Keratinocyte (primary cell): ENCODE measurements around the gene ACTN1. TPM values are rescaled to one million over a fixed set of nuclear protein-coding genes. Genes with fewer than 3 reads are reported as not detected.

Source experiments
- DNase-seq: peaks from one replicate; pipeline ENCODE4 v3.0.0-alpha.2; 2011; ENCODE audit warnings: low read depth, missing footprints, low spot score
- FAIRE-seq: peaks from 2 replicates; lab custom pipeline; 2011; peaks lifted over from hg19 to GRCh38; lab: Jason Lieb, UNC
- H2AFZ ChIP-seq: 2 replicates; pipeline ENCODE4 v1.6.0; 2012; ENCODE audit warnings: low read length, control low read depth, inconsistent platforms; ENCODE audit not compliant: control insufficient read depth
- H3K27ac ChIP-seq: 2 replicates; pipeline ENCODE4 v1.5.1; 2011; ENCODE audit warnings: low read length; ENCODE audit not compliant: control insufficient read depth, insufficient read depth
- H3K27me3 ChIP-seq: 3 replicates; pipeline ENCODE4 v1.6.0; 2011; ENCODE audit warnings: low read length; ENCODE audit not compliant: control insufficient read depth, insufficient read depth; ENCODE audit errors: extremely low read depth
- H3K36me3 ChIP-seq, 2 experiments: 2 replicates in 1 of 2; 3 replicates in 1 of 2; pipeline ENCODE4 v1.5.1; 2011; ENCODE audit warnings: low read length in 2 of 2, mild to moderate bottlenecking in 1 of 2; ENCODE audit not compliant: control insufficient read depth in 2 of 2, insufficient read depth in 2 of 2; ENCODE audit errors: extremely low read depth in 1 of 2
- H3K4me1 ChIP-seq: 3 replicates; pipeline ENCODE4 v1.5.1; 2011; ENCODE audit warnings: low read length; ENCODE audit not compliant: control insufficient read depth, insufficient read depth; ENCODE audit errors: extremely low read depth
- H3K4me2 ChIP-seq: 3 replicates; pipeline ENCODE4 v1.6.0; 2011; ENCODE audit warnings: low read depth, low read length; ENCODE audit not compliant: control insufficient read depth, insufficient read depth; ENCODE audit errors: extremely low read depth
- H3K4me3 ChIP-seq, 3 experiments: fragments of 200-600 bp in 1 of 3; sonication (generic) in 1 of 3; 2 replicates in 2 of 3; 3 replicates in 1 of 3; pipeline ENCODE4 v1.5.1; 2011 to 2016; ENCODE audit warnings: low read length in 3 of 3, mild to moderate bottlenecking in 3 of 3, control low read depth in 2 of 3, inconsistent platforms in 1 of 3, low read depth in 1 of 3, mixed read lengths in 1 of 3, mixed run types in 1 of 3, moderate library complexity in 1 of 3; ENCODE audit not compliant: control insufficient read depth in 2 of 3, insufficient read depth in 2 of 3; ENCODE audit errors: extremely low read depth in 1 of 3
- H3K79me2 ChIP-seq: 2 replicates; pipeline ENCODE4 v1.6.0; 2012; ENCODE audit warnings: low read length; ENCODE audit not compliant: control insufficient read depth, insufficient read depth
- H3K9ac ChIP-seq: 3 replicates; pipeline ENCODE4 v1.6.0; 2011; ENCODE audit warnings: low read length; ENCODE audit not compliant: control insufficient read depth, insufficient read depth; ENCODE audit errors: extremely low read depth
- H3K9me1 ChIP-seq: 3 replicates; pipeline ENCODE4 v1.6.0; 2011; ENCODE audit warnings: low read length; ENCODE audit not compliant: control insufficient read depth, insufficient read depth; ENCODE audit errors: extremely low read depth
- H3K9me3 ChIP-seq: 2 replicates; pipeline ENCODE4 v1.5.1; 2012; ENCODE audit warnings: low read depth, low read length; ENCODE audit not compliant: control insufficient read depth
- H4K20me1 ChIP-seq: 3 replicates; pipeline ENCODE4 v1.6.0; 2011; ENCODE audit warnings: low read length; ENCODE audit not compliant: control insufficient read depth, insufficient read depth; ENCODE audit errors: extremely low read depth
- CTCF ChIP-seq, 3 experiments: IDR thresholded peaks in 1 of 3; conservative IDR thresholded peaks in 1 of 3; optimal IDR thresholded peaks in 1 of 3; 2 replicates in 2 of 3; 3 replicates in 1 of 3; pipeline versions ENCODE3 to v1.5.1; 2011; ENCODE audit warnings: low read length in 3 of 3, mild to moderate bottlenecking in 3 of 3, moderate library complexity in 2 of 3, control low read depth in 1 of 3, inconsistent platforms in 1 of 3; ENCODE audit not compliant: insufficient read depth in 2 of 3; ENCODE audit errors: extremely low read depth in 1 of 3
- EZH2 ChIP-seq: IDR thresholded peaks from one replicate; pipeline ENCODE4 v1.6.1; 2012; ENCODE audit warnings: inconsistent platforms, mild to moderate bottlenecking, low read length, moderate library complexity
- dilution Hi-C: fragments of 300-500 bp; cut with MboI; formaldehyde crosslinking; loops from one replicate; pipeline ENCODE4 v1.7.0; 2020; ENCODE audit warnings: low sequenced_read_pairs; ENCODE audit not compliant: extremely low pct_ligation_motif_present
- polyA plus RNA-seq, 5 experiments: library from polyadenylated mRNA; depleted of rRNA in 3 of 5; stranded (reverse) in 3 of 5; stranded (forward) in 1 of 5; unstranded in 1 of 5; fragments of >200 nt; gene quantifications; 1 replicate in 1 of 5; 2 replicates in 3 of 5; 3 replicates in 1 of 5; pipeline versions ENCODE4 v1.2.1 to v1.2.3, GENCODE V29; 2011 to 2012; ENCODE audit warnings: missing spikeins in 2 of 5, low read depth in 1 of 5, low replicate concordance in 1 of 5

ACTN1 gene
- polyA plus RNA-seq, 1 donor (not counting 4 experiments of a cell fraction or from before 2014, with no cell fraction given) = 558 TPM

DNA sequence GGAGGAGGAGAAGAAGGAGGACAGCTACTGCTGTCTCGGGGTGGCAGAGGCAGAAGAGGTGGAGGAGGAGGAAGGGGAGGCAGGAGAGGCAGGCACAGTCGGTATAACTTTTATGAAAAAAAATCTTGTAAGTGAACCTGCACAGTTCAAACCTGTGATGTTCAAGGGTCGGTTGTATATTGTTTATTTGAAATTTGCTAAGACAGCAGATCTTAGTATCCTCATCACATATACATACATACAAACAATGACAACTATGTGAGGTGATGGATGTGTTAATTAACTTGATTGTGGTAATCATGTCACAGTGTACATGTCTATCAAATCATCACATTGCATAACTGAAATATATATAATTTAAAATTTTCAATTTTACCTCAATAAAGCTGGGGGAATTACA is 19.0 kb downstream of the ACTN1 start:
- dilution Hi-C loops = no loop called here
- Histone ChIP-seq H4K20me1 (peaks cover 82% of the 10 kb centered on the region), H3K9me1 (peaks cover 22% of the 10 kb centered on the region), H2AFZ (no peak overlapping the region), H3K4me1 (peaks cover 98% of the 10 kb centered on the region), H3K36me3 (peaks cover 33 to 59% of the 10 kb centered on the region in 2 experiments), H3K27me3 (no peaks in the 10 kb centered on the region), H3K27ac (no peak overlapping the region), H3K4me3 (no peak overlapping the region), H3K79me2 (peaks cover 100% of the 10 kb centered on the region), H3K9me3 (no peaks in the 10 kb centered on the region), H3K9ac (no peak overlapping the region), H3K4me2 (no peak overlapping the region)
- FAIRE-seq (no peak), DNase-seq (no peak)
- TF ChIP-seq EZH2 (no peak), CTCF (optimal IDR thresholded peaks at IDR 0.05 in 1 of 3, IDR thresholded peaks at IDR 0.05 in 1 of 3, conservative IDR thresholded peaks at IDR 0.05 in 1 of 3; ENCODE audit: extremely low read depth in 1 of 3, insufficient read depth in 2 of 3, low read length in 3 of 3) (no peak)

GRCh38 chr14:68959035-68959434 is 20.1 kb downstream of the ACTN1 start:
- peaks cover 35 to 55% of the 10 kb centered on the region in 2 experiments for H3K36me3 ChIP-seq
- H3K9me1 ChIP-seq = peaks cover 21% of the 10 kb centered on the region
- H3K9ac ChIP-seq = no peak overlapping the region
- TF ChIP-seq EZH2 = no peak
- TF ChIP-seq CTCF (optimal IDR thresholded peaks at IDR 0.05 in 1 of 3, IDR thresholded peaks at IDR 0.05 in 1 of 3, conservative IDR thresholded peaks at IDR 0.05 in 1 of 3; ENCODE audit: extremely low read depth in 1 of 3, insufficient read depth in 2 of 3, low read length in 3 of 3) = no peak
- FAIRE-seq (peak; percentile 63), DNase-seq (no peak)
- dilution Hi-C loops = no loop called here
- H3K79me2 ChIP-seq = peaks cover 100% of the 10 kb centered on the region
- H3K9me3 ChIP-seq = no peaks in the 10 kb centered on the region
- no peaks in the 10 kb centered on the region for H3K27me3 ChIP-seq
- no peak overlapping the region for H2AFZ ChIP-seq
- H3K27ac ChIP-seq = no peak overlapping the region
- peak overlapping the region; percentile 1 for H3K4me2 ChIP-seq
- no peak overlapping the region for H3K4me3 ChIP-seq
- peaks cover 75% of the 10 kb centered on the region for H4K20me1 ChIP-seq
- H3K4me1 ChIP-seq = peaks cover 98% of the 10 kb centered on the region
